Stomach smooth muscle (tissue), 2 donors: ENCODE results near the gene PRR30.

Experiments
- H3K27ac ChIP-seq: one replicate; pipeline ENCODE4 v1.7.0; 2013; ENCODE audit warnings: mild to moderate bottlenecking, low read length, inconsistent platforms
- H3K27me3 ChIP-seq, 2 donors: one replicate each; pipeline ENCODE4 v1.7.0; 2013; ENCODE audit warnings: low read length in 2 of 2; ENCODE audit not compliant: insufficient read depth in 2 of 2, control insufficient read depth in 1 of 2
- H3K36me3 ChIP-seq, 2 donors: one replicate each; pipeline ENCODE4 v1.7.0; 2013; ENCODE audit warnings: low read length in 2 of 2; ENCODE audit not compliant: control insufficient read depth in 2 of 2, insufficient read depth in 2 of 2
- H3K4me1 ChIP-seq: one replicate; pipeline ENCODE4 v1.7.0; 2013; ENCODE audit warnings: low read length; ENCODE audit not compliant: control insufficient read depth, insufficient read depth
- H3K4me3 ChIP-seq, 2 donors: one replicate each; pipeline ENCODE4 v1.7.0; 2013; ENCODE audit warnings: low read length in 2 of 2
- H3K9ac ChIP-seq, 2 donors: one replicate each; pipeline ENCODE4 v1.7.0; 2013; ENCODE audit warnings: low read length in 2 of 2, mild to moderate bottlenecking in 1 of 2
- H3K9me3 ChIP-seq, 2 donors: one replicate each; pipeline ENCODE4 v1.7.0; 2013; ENCODE audit warnings: low read length in 2 of 2; ENCODE audit not compliant: control insufficient read depth in 2 of 2
- donor health status: healthy.
- donor health status: Pancreatic carcinoma.

PRR30 gene

DNA sequence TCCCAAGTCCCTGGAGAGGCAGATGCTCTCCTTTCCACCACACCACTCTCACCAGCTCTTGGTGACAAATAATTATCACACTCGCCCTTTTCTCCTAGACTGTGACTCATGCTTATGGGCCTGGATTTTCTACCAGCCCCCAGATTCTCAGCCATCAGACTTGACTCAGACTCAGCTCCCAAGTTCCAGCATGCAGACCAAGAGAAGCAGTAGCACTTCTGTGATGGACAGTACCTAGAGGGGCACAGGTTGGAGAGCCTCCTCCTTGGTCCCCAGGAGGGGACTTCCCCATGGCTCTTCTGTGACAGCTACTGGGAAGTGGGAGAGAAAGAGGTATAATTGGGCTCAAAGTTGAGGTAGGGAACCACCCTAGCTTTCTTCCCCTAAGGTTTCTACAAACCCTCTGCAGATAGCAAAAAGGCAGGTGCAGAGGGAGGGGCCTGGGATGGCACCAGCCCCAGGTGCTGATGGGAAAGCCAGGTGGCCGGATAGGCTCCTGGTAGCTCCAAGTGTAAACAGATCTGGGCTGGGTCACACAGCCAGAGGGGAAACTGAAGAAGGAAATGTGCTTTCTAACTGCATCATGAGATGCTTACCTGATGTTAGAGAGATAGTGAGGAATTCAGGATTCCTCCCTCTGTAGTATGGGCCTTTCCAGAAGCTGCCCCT lies 13.7 kb upstream of the PRR30 start:
- H3K9me3 ChIP-seq = no peaks in the 10 kb centered on the region
- no peak overlapping the region for H3K9ac ChIP-seq
- H3K36me3 ChIP-seq = no peaks in the 10 kb centered on the region
- H3K4me3 ChIP-seq = no peak overlapping the region
- peaks cover 0 to 4% of the 10 kb centered on the region in 2 donors for H3K27me3 ChIP-seq
- H3K27ac ChIP-seq = no peak overlapping the region
- no peaks in the 10 kb centered on the region for H3K4me1 ChIP-seq

- Histone ChIP-seq H3K9ac (no peak overlapping the region), H3K27me3 (peaks cover 0 to 4% of the 10 kb centered on the region in 2 donors), H3K36me3 (no peaks in the 10 kb centered on the region), H3K4me1 (no peaks in the 10 kb centered on the region), H3K4me3 (no peak overlapping the region), H3K27ac (no peak overlapping the region), H3K9me3 (no peaks in the 10 kb centered on the region)
Observed at GRCh38 chr2:27152102-27152795, 13.0 kb upstream of the PRR30 start.

- no peak overlapping the region for H3K4me3 ChIP-seq
- H3K9me3 ChIP-seq = no peaks in the 10 kb centered on the region
- no peak overlapping the region for H3K9ac ChIP-seq
- H3K27me3 ChIP-seq = peaks cover 0 to 4% of the 10 kb centered on the region in 2 donors
- H3K27ac ChIP-seq = no peak overlapping the region
- no peaks in the 10 kb centered on the region for H3K36me3 ChIP-seq
- H3K4me1 ChIP-seq = no peaks in the 10 kb centered on the region
Observed at GRCh38 chr2:27150639-27151230, 11.5 kb upstream of the PRR30 start.

DNA sequence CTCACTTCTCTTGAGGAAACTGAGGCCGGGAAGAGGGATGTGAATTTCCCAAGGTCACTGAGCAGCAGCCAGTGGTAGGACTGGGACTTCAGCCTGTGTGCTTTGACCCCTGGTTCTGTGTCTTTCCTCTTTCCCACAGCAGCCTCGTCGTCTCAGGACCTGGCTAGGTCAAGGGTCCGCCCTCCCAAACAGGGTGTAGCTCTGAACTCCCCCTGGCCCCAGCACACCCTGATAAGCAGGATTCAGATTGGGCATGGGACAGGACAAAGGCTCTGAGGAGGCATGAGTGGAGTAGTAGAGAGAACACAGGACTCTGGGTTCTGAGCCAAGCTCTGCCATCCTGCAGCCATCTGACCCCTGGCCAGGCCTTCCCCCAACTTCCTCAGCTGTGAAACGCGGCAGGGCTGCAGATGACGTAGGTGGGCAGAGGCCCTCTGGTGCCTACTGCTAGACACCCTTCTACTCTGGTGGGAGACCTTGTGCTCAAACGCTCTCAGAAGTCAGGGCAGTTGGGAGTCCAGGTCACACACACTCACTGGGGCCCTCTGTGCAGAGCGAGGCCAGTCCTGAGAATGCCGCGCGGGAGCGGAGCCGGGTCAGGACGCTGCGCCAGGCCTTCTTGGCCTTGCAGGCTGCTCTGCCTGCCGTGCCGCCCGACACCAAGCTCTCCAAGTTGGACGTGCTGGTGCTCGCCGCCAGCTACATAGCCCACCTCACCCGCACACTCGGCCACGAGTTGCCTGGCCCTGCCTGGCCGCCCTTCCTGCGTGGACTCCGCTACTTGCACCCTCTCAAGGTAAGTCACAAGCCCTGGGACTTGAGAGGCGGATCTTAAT lies 10.6 kb upstream of the PRR30 start:
- H3K4me1 ChIP-seq = no peaks in the 10 kb centered on the region

GRCh38 chr2:27148801-27149439 lies 9.7 kb upstream of the PRR30 start, which contains the start of gene TCF23:
Gene TCF23, plus strand, starts transcription at chr2:27149004. Its CDS starts 130 bp downstream, at chr2:27149134.
- Histone ChIP-seq H3K27ac (no peak within 1 kb of the TSS), H3K4me3 (no peak within 1 kb of the TSS), H3K9me3 (no peaks in the 10 kb centered on the region), H3K27me3 (peaks cover 0 to 4% of the 10 kb centered on the region in 2 donors), H3K36me3 (no peaks in the 10 kb centered on the region), H3K9ac (no peak within 1 kb of the TSS), H3K4me1 (no peaks in the 10 kb centered on the region)

More for the DNA sequence above, 10.6 kb upstream of the PRR30 start:
- Histone ChIP-seq H3K4me3 (no peak overlapping the region), H3K27me3 (peaks cover 0 to 4% of the 10 kb centered on the region in 2 donors), H3K9ac (no peak overlapping the region), H3K36me3 (no peaks in the 10 kb centered on the region), H3K27ac (no peak overlapping the region), H3K9me3 (no peaks in the 10 kb centered on the region)

DNA sequence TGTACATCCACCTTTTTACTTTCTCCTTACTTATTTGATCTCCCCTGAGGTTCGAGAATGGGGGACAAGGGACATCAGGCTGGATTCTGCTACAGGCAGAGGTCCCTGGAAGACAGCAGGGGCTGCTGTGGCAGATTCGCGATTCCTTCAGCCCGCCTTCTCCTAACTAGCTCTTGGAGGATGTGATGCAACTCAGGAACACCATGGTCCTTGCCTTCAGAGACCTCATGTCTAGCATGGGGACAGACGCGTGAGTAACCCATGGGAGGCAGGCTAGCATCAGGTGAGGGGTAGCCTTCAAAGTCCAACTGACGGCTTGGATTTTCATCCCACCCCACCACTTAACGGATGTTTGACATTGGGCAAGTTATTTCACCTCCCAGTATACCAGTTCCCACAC lies 8.7 kb upstream of the PRR30 start:
- Histone ChIP-seq H3K27me3 (peaks cover 0 to 4% of the 10 kb centered on the region in 2 donors), H3K9ac (no peak overlapping the region), H3K27ac (no peak overlapping the region), H3K4me1 (no peaks in the 10 kb centered on the region), H3K4me3 (no peak overlapping the region), H3K36me3 (no peaks in the 10 kb centered on the region), H3K9me3 (no peaks in the 10 kb centered on the region)

DNA sequence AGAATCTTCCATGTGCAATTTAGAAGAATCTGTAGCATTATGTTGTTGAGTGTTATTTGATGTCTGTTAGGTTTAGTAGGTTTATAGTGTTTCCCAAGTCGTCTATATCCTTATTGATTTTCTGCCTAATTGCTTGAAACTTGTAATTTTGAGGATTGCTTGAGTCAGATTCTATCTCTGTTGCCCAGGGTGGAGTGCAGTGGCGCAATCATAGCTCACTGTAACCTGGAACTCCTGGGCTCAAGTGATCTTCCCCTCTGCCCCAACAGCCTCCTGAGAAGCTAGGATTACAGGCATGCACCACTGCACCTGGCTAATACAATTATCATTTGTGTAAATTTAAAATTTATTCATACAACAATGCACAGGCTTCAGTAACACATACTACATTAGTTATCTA lies 6.5 kb upstream of the PRR30 start:
- Histone ChIP-seq H3K9me3 (no peaks in the 10 kb centered on the region), H3K27ac (no peak overlapping the region), H3K9ac (no peak overlapping the region), H3K4me1 (no peaks in the 10 kb centered on the region), H3K36me3 (no peaks in the 10 kb centered on the region), H3K4me3 (no peak overlapping the region), H3K27me3 (peaks cover 0 to 2% of the 10 kb centered on the region in 2 donors)

DNA sequence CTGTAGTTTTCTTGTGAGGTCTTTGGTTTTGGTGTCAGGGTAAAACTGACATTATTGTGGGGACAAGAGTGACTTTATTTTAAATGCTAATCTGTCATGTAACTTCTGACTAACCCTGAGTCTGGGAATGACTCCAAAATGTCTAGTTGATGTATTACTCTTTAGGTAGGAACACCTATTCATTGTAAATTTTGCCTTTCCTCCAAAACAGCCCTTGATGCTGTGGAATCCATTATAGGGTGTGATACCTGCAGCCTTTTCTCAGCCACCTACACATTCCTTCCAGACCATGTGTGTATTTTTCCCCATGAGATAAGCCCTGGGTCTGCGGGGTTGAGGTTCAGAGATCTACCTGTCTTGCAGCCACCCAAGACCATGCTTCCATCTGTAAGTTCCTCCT lies 4.1 kb upstream of the PRR30 start:
- no peaks in the 10 kb centered on the region for H3K9me3 ChIP-seq
- H3K4me1 ChIP-seq = no peaks in the 10 kb centered on the region
- no peak overlapping the region for H3K27ac ChIP-seq
- H3K36me3 ChIP-seq = no peaks in the 10 kb centered on the region
- no peak overlapping the region for H3K9ac ChIP-seq
- no peak overlapping the region for H3K4me3 ChIP-seq
- H3K27me3 ChIP-seq = no peaks in the 10 kb centered on the region

- peaks cover 10% of the 10 kb centered on the region for H3K4me1 ChIP-seq
- no peaks in the 10 kb centered on the region for H3K9me3 ChIP-seq
- H3K4me3 ChIP-seq = no peak overlapping the region
- H3K27me3 ChIP-seq = no peaks in the 10 kb centered on the region
- no peak overlapping the region for H3K27ac ChIP-seq
- no peak overlapping the region for H3K9ac ChIP-seq
- no peaks in the 10 kb centered on the region for H3K36me3 ChIP-seq
Observed at GRCh38 chr2:27138111-27138510, 1.1 kb downstream of the PRR30 start.

GRCh38 chr2:27137322-27137935 lies 1.8 kb downstream of the PRR30 start:
- H3K4me3 ChIP-seq = no peak overlapping the region
- H3K9me3 ChIP-seq = no peaks in the 10 kb centered on the region
- H3K27ac ChIP-seq = no peak overlapping the region
- H3K27me3 ChIP-seq = no peaks in the 10 kb centered on the region
- peaks cover 0 to under 1% of the 10 kb centered on the region in 2 donors for H3K36me3 ChIP-seq
- no peak overlapping the region for H3K9ac ChIP-seq
- peaks cover 16% of the 10 kb centered on the region for H3K4me1 ChIP-seq
